Stimulated activated CD8-positive, alpha-beta memory T cell treated with anti-CD3 and anti-CD28 coated beads, Interleukin-2, amount 100 ng/mL, for 1 hour (primary cell): ENCODE measurements around the gene CMC1.
"Not testable (repeated sequence)": the region's sequence is repeated elsewhere in the genome, so short reads cannot be mapped to it uniquely, and the experiment has no call there.

Experiments used
- DNase-seq, 2 donors: peaks; one replicate each; pipeline ENCODE4 v3.0.0-alpha.2; 2020; ENCODE audit warnings: low read depth in 2 of 2

Gene CMC1

DNA sequence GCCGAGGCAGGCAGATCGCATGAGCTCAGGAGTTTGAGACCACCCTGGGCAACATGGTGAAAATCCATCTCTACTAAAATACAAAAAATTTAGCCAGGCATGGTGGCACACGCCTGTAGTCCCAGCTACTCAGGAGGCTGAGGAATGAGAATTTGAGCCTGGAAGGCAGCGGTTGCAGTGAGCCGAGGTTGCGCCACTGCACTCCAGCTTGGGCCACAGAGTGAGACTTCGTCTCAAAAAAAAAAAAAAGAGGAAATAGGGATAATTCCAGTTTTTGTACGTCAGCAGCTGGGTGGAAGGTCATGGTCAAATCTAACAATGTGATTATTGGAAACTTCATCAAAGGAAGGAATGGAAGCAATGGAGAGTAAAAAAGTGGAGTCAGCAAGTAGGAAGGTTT lies 3.1 kb downstream of the CMC1 start:
- DNase-seq = no peak

DNA sequence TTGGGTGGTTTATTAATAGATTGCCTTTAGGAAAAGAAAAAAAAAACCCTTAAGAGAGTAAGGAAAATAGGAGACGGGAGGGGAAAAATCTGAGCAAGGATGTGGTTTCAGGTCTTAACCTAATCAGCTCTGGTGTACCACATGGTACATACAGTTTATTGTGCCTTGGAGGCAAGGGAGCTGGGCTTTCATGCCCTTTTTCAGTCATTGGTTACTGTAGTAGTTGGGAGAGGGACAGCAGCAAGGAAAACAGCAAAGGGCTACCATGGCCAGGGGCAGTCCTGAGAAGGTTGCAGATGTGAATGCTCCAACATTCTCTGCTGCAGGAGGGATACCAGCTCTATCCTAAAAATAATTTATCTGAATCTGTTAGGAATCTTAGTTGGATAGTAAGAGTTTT lies 5.9 kb downstream of the CMC1 start:
- no peak for DNase-seq

DNA sequence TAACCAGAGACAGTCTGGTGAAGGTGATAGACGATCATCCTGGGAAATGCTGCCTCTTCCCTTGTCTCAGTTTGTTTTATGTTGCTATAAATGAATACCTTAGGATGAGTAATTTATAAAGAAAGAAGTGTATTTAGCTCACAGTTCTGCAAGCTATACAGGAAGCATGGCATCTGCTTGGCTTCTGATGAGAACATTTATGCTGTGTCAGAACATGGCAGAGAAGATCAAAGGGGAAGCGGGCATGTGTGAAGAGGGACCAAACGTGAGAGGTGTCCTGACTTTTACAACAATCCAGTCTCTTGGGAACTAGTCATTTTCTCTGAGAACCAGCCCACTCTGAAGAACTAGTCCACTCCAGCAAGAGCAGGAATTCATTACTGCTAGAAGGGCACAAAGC lies 9.6 kb downstream of the CMC1 start:
- DNase-seq = no peak

GRCh38 chr3:28252001-28252431 lies 10.6 kb downstream of the CMC1 start:
- no peak for DNase-seq

GRCh38 chr3:28253040-28253715 lies 11.8 kb downstream of the CMC1 start:
- DNase-seq = no peak

GRCh38 chr3:28262001-28262400 lies 20.6 kb downstream of the CMC1 start:
- no peak for DNase-seq

- DNase-seq = no peak
Observed at GRCh38 chr3:28265641-28266040, 24.2 kb downstream of the CMC1 start.

DNA sequence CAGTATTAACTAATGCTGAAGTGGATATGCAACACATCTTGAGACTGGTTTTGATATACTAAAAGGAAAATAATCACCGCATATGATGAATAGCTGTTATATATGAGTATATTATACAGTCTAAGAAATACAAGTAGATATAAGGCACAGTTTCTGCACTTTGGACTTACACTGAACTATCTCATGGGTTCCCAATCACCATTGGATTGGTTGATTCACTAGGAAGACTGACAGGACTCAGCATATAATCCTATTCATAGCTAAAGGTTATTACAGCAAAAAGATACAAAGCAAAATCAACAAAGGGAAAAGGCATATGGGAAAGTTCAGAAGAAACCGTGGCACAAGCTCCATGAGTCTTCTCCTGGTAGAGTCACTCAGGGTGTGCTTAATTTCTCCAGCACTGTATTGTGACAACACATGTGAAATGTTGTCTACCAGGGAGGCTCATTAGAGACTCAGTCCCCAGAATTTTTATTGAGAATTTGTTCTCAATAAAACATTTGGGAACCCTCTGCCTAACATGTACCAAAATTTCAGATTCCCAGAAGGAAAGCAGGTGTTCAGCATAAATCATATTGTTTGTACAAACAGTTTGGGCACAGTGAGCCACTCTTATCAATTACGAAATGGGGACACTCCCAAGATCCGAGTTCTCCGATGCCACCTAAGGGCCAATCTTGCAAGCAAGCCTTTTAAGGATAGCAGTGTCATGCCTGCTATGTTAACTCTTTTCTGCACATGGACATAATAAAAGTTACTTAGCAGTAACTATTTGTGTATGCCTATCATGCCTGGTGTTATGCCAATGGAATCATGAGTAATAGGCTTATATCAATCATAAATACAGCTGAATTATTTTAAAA lies 26.8 kb downstream of the CMC1 start:
- no peak for DNase-seq

DNA sequence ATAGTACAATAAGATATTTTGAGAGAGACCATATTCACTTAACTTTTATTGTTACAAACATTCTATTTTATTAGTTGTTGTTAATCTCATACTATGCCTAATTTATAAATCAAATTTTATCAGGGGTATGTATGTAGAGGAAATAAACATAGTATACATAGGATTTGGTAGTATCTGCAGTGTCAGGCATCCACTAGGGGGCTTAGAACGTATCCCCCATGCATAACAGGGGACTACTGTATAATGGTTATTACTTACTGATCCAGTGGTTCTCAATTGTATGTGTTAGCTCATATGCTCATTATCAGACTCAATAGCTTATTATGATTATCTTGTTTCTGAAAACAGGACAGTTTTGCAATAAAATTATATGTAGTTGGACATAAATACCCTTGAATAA lies 27.6 kb downstream of the CMC1 start:
- no peak for DNase-seq

GRCh38 chr3:28269884-28270283 lies 28.5 kb downstream of the CMC1 start:
- not testable (repeated sequence) for DNase-seq

- DNase-seq = no peak
Observed at GRCh38 chr3:28273837-28274236, 32.4 kb downstream of the CMC1 start.

DNA sequence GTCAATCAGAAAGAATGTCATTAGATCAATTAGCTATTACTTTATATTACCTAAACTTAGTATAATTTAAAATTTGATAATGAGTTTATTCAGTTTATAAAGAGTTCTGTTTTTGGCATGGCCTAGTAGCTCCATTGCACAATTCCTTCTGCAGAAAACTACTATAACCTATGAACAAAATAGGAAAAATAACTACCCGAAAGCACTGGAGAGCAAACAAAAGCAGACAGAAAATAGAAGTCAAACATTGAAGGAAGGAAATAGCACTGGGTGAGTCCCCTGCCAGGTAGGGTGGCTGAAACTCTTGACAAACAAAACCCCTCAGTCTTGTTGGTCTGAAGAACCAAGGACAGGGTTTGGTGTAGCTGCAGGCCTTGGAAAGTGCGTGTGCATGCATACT lies 37.5 kb downstream of the CMC1 start:
- DNase-seq = no peak

GRCh38 chr3:28279770-28280169 lies 38.4 kb downstream of the CMC1 start:
- DNase-seq = no peak

- DNase-seq = no peak
Observed at GRCh38 chr3:28280781-28281180, 39.4 kb downstream of the CMC1 start.

DNA sequence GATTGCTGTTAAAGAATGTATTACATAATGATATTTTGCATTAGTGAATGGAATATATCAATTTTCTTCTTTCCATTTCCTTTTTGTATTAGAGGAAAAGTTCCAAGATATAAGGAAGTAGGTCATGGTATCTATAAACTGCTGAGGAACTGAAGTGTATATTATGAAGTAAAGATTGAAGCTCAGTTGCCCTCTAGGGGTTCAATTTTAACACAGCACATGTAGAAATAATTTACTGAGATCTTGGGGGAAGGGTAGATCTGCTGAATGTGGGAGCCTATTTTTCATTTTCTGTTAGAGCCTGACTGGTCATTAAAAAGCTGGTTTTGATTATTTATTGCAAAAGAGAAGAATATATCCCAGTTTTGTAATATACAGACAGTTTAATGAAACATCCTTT lies 45.2 kb downstream of the CMC1 start:
- no peak for DNase-seq

GRCh38 chr3:28287046-28287445 lies 45.6 kb downstream of the CMC1 start:
- DNase-seq = no peak

GRCh38 chr3:28290863-28291300 lies 49.5 kb downstream of the CMC1 start:
- DNase-seq = no peak

- DNase-seq = no peak
Observed at GRCh38 chr3:28291577-28291976, 50.2 kb downstream of the CMC1 start.

DNA sequence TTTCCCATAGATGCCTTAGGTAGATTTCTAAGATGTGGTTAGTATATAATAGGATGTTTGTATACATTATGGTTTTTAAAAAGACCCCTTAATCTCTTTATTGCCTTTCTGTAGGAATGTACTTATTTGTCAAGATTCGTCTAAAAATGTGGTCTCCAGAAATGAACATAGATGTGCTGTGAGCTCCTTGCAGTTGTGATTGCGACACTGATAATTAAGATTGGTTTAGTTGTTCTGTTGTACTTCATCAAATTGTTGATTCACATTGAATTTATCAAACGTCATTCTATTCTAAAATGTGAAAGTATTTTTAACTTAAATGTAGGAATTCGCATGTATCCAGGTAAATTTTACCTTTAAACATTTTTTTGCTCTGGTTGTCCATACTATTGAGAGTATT lies 51.2 kb downstream of the CMC1 start:
- no peak for DNase-seq

DNA sequence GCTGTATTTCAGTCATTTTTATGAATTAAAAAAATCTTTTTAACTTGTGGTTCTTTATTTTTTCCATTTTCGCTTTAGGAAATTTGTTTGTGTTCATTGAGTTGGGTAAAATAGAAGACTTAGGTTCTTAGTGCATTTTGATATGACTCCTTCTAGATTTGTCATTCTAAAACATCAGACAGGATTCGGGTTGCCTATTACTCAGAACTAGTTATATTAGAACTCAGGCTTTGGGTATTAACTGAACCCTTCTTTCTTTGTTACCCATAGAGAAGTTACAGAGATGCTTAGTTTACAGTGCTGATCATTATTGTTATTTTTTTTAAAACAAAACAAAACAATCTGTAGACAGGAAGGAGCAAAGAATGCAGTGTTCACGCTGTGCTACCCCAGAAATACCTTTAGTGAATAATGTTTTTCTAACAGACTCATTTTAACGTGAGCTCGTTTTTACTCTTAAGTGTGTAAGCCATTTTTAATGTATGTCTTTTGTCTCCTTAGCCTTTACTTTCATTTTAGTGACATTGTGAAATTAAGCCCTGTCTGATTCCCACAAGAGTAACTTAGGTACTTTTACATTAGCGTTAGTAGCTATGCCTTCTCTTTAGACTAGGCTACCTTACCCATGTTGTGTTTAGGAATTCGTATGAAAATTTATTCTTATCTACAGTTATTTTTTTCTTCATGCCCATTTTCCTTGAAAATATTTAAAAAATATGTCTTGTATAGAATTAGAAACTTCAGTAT lies 53.4 kb downstream of the CMC1 start:
- no peak for DNase-seq

DNA sequence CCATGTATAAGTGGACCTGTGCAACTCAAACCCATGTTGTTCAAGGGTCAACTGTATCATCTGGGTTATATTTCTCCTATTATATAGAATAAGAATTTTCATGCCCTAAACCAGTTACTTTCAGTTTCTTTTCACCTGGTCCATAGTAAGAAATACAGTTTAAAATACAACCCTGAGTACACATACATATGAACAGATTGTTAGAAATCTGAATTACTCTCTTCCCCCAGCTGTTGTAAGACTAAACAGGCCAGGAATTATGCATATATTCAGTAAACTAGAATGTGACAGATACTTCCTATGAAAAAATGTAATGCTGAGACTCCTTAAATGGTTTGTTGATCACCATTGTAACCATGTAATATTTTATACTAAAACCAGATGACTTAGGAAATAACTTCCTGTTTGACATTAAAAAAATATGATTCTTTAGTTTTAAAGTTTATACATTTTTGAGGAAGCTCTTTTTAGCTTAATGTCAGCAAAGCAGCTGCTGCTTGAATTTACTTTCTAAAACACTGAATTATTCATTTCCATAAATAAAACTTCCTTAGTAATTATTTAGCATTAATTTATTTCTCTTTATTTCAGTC lies 54.6 kb downstream of the CMC1 start:
- no peak for DNase-seq

- no peak for DNase-seq
Observed at GRCh38 chr3:28299705-28300104, 58.3 kb downstream of the CMC1 start.
